ENCODE data around the gene PCDHA5.
A peak's percentile ranks its signal among the peaks of the same experiment; 100 is the strongest.
"Not testable (repeated sequence)": the region's sequence is repeated elsewhere in the genome, so short reads cannot be mapped to it uniquely, and the experiment has no call there.

PCDHA5 gene

GRCh38 chr5:140840978-140841962 is 19.9 kb downstream of the PCDHA5 start, which contains the start of gene PCDHA8:
PCDHA8 (plus strand) TSS chr5:140841187; CDS start chr5:140841322, 135 bp downstream.
- TF ChIP-seq CEBPB (IDR thresholded peaks at IDR 0.05) (no peak), RAD21 (IDR thresholded peaks at IDR 0.05; ENCODE audit: low read depth) (peak; percentile 50)

GRCh38 chr5:140842798-140843733 is 21.7 kb downstream of the PCDHA5 start:
- TF ChIP-seq CREB1 (IDR thresholded peaks at IDR 0.05; ENCODE audit: low read depth) (no peak), YY1 (IDR thresholded peaks at IDR 0.05; ENCODE audit: low read depth) (no peak), TEAD4 (IDR thresholded peaks at IDR 0.05) (no peak), TCF12 (IDR thresholded peaks at IDR 0.05; ENCODE audit: low read depth) (no peak), FOXM1 (IDR thresholded peaks at IDR 0.05; ENCODE audit: borderline replicate concordance, low read depth) (no peak), CEBPB (IDR thresholded peaks at IDR 0.05) (no peak), ZBTB7A (IDR thresholded peaks at IDR 0.05; ENCODE audit: low read depth) (no peak), EGR1 (IDR thresholded peaks at IDR 0.05) (no peak), MAX (IDR thresholded peaks at IDR 0.05) (no peak), USF1 (IDR thresholded peaks at IDR 0.05) (no peak), EP300 (IDR thresholded peaks at IDR 0.05; ENCODE audit: borderline replicate concordance) (no peak), RAD21 (IDR thresholded peaks at IDR 0.05; ENCODE audit: low read depth) (no peak), TAF1 (IDR thresholded peaks at IDR 0.05; ENCODE audit: low read depth) (no peak), REST (IDR thresholded peaks at IDR 0.05; ENCODE audit: low read depth) (no peak), NFIC (IDR thresholded peaks at IDR 0.05) (no peak)

GRCh38 chr5:140848139-140849102 is 27.0 kb downstream of the PCDHA5 start, which contains the start of gene PCDHA9:
PCDHA9 (plus strand) TSS chr5:140848382; CDS start chr5:140848496, 114 bp downstream.
- TF ChIP-seq TEAD4 (IDR thresholded peaks at IDR 0.05); NFIC (IDR thresholded peaks at IDR 0.05); ZBTB7A (IDR thresholded peaks at IDR 0.05; ENCODE audit: low read depth): not testable (repeated sequence)

- peak; percentile 30; the same call in 1 of the 2 replicates for TF ChIP-seq RAD21 (IDR thresholded peaks at IDR 0.05; ENCODE audit: low read depth)
- no peak for TF ChIP-seq TAF1 (IDR thresholded peaks at IDR 0.05; ENCODE audit: low read depth)
- no peak for TF ChIP-seq USF1 (IDR thresholded peaks at IDR 0.05)
- TF ChIP-seq REST (IDR thresholded peaks at IDR 0.05; ENCODE audit: low read depth) = no peak
Observed at GRCh38 chr5:140855772-140856674, 34.6 kb downstream of the PCDHA5 start, which contains the start of gene PCDHA10. PCDHA10 (plus strand) TSS chr5:140855897; CDS start chr5:140856049, 152 bp downstream.
